Inflammatory macrophage (primary cell): ENCODE data around the gene HYDIN.
"Not testable (repeated sequence)": the region's sequence is repeated elsewhere in the genome, so short reads cannot be mapped to it uniquely, and the experiment has no call there.

ENCODE experiments used
- DNase-seq, 2 donors: peaks; one replicate each; pipeline ENCODE4 v3.0.0-alpha.2; 2020 to 2022

The HYDIN gene

GRCh38 chr16:70823498-70824118 is 406.9 kb downstream of the HYDIN start:
- DNase-seq = not testable (repeated sequence)

DNA sequence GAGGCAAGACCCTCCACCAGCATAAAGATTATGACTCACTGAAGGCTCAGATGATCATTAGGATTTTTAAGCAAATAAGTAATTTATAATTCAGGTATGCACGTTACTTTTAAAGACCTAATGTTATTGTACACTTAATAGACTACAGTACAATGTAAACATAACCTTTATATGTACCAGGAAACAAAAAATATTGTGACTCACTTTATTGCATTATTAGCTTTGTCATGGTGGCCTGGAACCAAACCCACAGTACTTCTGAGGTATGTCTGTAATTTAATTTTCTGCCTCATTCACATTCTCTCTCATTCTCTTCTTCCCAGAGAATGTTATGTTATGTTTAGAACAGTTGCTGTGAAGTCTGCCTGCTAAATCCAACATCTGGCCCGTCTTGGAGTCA is 407.8 kb downstream of the HYDIN start:
- not testable (repeated sequence) for DNase-seq

- DNase-seq = not testable (repeated sequence)
Observed at GRCh38 chr16:70818088-70818487, 412.4 kb downstream of the HYDIN start.

DNA sequence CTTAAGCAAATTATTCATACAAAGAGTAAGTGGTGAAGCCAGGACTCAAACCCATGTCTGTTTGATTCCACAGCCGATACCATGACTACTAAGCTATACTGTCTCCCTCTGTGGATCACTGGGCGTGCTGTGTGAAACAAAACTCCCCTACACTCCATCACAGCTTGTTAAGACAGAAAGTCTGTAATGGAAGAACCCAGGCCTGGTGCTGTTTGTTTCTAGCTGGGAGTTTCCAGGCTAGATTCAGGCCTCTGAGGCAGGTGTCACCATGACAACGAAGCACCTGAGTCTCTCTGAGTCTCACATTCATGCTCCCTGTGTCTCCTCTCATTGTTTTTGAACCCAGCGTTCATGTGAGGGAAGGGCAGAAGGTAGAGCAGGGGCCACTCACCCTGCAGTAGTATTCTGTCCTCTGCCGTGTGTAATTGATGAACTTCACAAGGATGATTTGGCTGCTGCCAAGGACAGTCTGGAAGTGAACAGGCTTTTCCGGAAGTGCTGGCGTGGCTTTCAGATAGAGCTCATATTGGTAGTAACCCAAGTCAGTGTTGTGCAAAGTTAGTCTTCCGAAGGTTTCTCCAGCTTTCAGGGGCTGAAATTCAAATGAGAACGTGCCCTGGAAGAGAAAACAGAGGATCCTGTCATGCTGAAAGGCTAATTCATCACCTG is 421.0 kb downstream of the HYDIN start:
- no peak for DNase-seq

DNA sequence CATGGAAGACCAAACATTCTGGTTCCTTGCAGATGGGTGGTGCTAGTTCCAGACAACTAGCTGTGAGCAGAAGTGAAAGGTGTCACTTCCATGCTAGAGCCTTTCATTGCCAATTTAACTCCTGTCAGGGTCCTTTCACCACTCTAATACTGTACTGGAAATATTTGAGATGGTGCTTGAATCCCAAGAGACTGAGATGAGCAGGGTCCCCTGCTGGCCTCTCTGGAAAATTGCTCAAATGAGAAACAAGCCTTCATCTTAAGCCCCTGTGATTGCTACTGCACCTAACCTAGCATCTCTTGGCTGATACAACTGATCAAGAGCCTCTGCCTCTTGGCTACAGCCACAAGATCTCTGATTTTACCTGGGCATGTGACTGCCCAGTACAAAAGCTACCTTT is 422.2 kb downstream of the HYDIN start:
- no peak for DNase-seq

GRCh38 chr16:70805787-70806186 is 424.7 kb downstream of the HYDIN start:
- peak; percentile 82 to 92 for DNase-seq

- DNase-seq = peak; percentile 49 to 54
Observed at GRCh38 chr16:70805380-70805779, 425.1 kb downstream of the HYDIN start.

DNA sequence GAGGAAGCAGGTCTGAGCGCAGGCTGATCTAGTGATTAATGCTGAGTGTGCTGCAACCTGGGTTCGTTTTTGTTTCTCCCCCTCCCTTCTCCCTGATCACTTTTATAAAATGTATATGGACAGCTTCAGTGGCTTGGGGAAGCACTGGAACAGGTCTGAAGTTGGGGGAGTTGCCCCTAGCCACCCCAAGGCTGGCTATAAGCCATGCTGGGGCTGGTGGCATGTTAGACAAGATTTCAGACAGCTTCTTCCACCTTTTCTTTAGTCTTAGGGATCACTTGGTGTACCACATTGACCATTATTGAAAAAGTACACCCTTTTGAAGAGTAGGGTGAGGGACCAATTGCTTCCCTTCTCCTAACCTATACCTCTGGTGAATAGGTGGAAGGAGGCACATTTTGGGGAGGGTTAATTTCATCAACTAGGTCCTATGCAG is 425.8 kb downstream of the HYDIN start:
- no peak for DNase-seq

- peak; percentile 94 to 95 for DNase-seq
Observed at GRCh38 chr16:70804153-70804733, 426.3 kb downstream of the HYDIN start.

GRCh38 chr16:70803319-70803718 is 427.2 kb downstream of the HYDIN start:
- peak; percentile 63 to 72 for DNase-seq

GRCh38 chr16:70801611-70802010 is 428.9 kb downstream of the HYDIN start:
- no peak for DNase-seq

GRCh38 chr16:70800781-70801480 is 429.6 kb downstream of the HYDIN start, which contains the start of gene VAC14:
Gene VAC14 (minus strand): TSS chr16:70801158. CDS start chr16:70800900, 258 bp downstream.
- DNase-seq = peak; percentile 88 to 93

GRCh38 chr16:70800311-70800710 is 430.2 kb downstream of the HYDIN start:
- DNase-seq = peak; percentile 44 to 54

DNA sequence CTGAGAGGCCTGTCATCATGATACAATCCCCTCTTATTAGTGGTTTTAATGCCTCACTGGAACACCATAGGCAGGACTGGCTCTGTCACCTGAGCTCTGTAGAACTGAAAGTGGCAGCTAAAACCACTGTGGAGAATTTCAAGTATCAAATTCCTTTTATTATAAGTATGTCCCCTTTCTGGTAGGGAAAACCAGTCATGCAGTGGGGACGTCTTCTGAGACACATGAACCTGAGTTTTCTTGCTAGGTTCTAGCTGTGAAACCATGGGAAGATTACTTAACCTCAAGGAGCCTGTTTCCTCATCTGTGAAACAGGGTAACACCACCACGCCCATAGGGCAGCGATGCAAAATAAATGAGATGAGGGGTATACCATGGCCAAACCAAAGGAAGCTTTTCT is 434.2 kb downstream of the HYDIN start:
- DNase-seq = peak in 1 of 2 donors; percentile 13

- no peak for DNase-seq
Observed at GRCh38 chr16:70795296-70795912, 435.1 kb downstream of the HYDIN start.

DNA sequence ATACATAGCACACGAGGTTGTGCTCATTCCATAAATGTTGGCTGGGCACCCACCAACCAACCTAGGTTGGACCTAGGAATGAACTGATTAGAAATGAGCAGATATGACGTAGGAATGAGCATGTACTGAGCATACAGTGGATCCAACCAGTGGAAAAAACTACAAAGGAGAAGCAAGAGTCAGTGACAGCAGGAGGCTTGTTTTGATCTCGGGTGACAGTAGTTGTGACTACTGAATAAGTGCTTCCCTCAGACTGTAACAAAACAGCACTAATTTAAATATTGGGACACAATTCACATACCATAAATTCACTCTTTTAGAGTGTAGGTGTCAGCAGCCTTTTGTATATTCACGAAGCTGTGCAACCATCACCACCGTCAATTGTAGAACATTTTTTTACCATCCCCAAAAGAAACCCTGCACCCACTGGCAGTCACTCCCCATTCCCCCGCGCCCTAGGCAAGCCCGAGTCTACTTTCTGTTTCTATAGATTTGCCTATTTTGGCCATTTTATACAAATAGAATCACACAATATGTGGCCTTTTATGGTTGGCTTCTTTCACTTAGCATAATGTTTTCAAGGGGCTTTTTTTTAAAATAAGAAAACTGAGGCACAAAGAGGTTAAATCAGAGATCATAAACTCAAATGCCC is 436.5 kb downstream of the HYDIN start:
- DNase-seq = no peak

- no peak for DNase-seq
Observed at GRCh38 chr16:70790815-70791214, 439.7 kb downstream of the HYDIN start.

- no peak for DNase-seq
Observed at GRCh38 chr16:70789595-70790447, 440.7 kb downstream of the HYDIN start.

GRCh38 chr16:70788668-70789594 is 441.6 kb downstream of the HYDIN start:
- no peak for DNase-seq
